Nephron progenitor cell (in vitro differentiated cells): ENCODE results near the gene NUDT19.
"Not testable (repeated sequence)": the region's sequence is repeated elsewhere in the genome, so short reads cannot be mapped to it uniquely, and the experiment has no call there.

Experiments
- DNase-seq: peaks from one replicate; pipeline ENCODE4 v3.0.0; 2021
- H3K27ac Mint-ChIP-seq: 2 replicates; pipeline ENCODE4 v1.8.0; 2021; ENCODE audit warnings: mild to moderate bottlenecking, moderate library complexity, mixed read lengths
- H3K27me3 Mint-ChIP-seq: 2 replicates; pipeline ENCODE4 v1.8.0; 2021; ENCODE audit warnings: mild to moderate bottlenecking, low read depth, mixed read lengths; ENCODE audit not compliant: poor library complexity
- H3K36me3 Mint-ChIP-seq: 2 replicates; pipeline ENCODE4 v1.8.0; 2021; ENCODE audit warnings: low read depth, mixed read lengths
- H3K4me1 Mint-ChIP-seq: 2 replicates; pipeline ENCODE4 v1.8.0; 2021; ENCODE audit warnings: mixed read lengths
- H3K4me3 Mint-ChIP-seq: 2 replicates; pipeline ENCODE4 v1.8.0; 2021; ENCODE audit warnings: mild to moderate bottlenecking, moderate library complexity, mixed read lengths
- H3K9me3 Mint-ChIP-seq: 2 replicates; pipeline ENCODE4 v1.8.0; 2021; ENCODE audit warnings: mild to moderate bottlenecking, moderate library complexity, mixed read lengths
- TF ChIP-seq, protein P1 (sequence below): fragments of 200-600 bp; sonication (generic); IDR thresholded peaks from 2 replicates; pipeline ENCODE4 v1.5.0; 2021; ENCODE audit warnings: antibody characterized with exemption

The NUDT19 gene

DNA sequence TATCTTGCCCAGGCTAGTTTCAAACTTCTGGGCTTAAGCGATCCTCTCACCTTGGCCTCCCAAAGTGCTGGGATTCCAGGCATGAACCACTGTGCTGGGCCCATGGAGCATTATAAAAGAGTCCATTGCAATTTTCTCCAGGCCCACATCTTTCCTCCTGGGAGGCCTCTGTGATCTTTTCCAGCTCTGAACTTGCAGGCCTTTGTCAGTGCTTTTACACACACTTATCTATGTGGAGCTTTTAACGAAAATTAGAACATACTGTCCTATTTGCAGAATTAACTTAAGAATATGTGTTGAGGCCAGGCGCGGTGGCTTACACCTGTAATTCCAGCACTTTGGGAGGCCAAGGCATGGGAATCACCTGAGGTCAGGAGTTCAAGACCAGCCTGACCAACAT, 51.8 kb downstream of the NUDT19 start:
- no peak for DNase-seq
- TF ChIP-seq, protein P1, sequence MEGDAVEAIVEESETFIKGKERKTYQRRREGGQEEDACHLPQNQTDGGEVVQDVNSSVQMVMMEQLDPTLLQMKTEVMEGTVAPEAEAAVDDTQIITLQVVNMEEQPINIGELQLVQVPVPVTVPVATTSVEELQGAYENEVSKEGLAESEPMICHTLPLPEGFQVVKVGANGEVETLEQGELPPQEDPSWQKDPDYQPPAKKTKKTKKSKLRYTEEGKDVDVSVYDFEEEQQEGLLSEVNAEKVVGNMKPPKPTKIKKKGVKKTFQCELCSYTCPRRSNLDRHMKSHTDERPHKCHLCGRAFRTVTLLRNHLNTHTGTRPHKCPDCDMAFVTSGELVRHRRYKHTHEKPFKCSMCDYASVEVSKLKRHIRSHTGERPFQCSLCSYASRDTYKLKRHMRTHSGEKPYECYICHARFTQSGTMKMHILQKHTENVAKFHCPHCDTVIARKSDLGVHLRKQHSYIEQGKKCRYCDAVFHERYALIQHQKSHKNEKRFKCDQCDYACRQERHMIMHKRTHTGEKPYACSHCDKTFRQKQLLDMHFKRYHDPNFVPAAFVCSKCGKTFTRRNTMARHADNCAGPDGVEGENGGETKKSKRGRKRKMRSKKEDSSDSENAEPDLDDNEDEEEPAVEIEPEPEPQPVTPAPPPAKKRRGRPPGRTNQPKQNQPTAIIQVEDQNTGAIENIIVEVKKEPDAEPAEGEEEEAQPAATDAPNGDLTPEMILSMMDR: no peak
- Mint-ChIP-seq H3K27ac (no peak overlapping the region), H3K27me3 (peaks cover 21% of the 10 kb centered on the region), H3K36me3 (no peaks in the 10 kb centered on the region), H3K9me3 (no peaks in the 10 kb centered on the region), H3K4me1 (peaks cover 6% of the 10 kb centered on the region), H3K4me3 (no peak overlapping the region)

DNA sequence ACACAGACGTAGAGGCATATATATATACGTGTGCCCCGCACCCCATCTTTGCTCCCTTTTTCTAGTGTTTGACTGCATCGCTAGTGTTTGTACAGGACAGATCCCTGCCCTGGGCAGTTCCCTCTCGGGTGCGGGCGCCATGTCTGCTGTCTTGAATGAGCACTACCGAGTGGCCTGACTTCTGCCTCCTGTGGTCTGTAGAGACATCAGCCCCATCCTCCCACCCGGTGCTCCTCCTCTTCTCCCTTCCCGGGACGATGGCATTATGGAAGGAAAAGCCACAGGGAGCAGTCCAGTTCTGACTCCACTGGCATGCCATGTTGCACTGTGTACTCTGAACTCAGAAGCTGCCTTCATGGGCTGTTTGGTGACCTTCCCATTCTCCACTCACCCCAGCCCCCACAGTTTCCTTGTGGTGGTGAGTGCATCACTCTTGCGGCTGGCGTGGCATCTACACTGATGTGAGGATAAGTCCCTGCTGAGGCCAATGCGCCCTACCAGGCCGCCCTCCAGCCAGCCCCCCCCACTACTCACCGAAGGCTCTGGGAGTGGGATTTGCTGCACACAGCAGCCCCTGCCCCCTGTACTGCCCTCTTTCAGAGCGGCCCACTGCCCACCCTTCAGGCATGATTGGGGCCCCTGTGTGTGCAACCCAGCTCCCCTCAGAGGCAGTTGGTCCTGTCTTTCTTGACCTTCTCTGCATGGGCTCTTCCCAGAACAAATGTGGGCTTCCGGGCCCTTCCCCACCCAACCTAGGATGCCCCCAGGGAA, 53.1 kb downstream of the NUDT19 start:
- TF ChIP-seq, protein P1: no peak
- no peaks in the 10 kb centered on the region for H3K9me3 Mint-ChIP-seq
- no peaks in the 10 kb centered on the region for H3K36me3 Mint-ChIP-seq
- H3K4me3 Mint-ChIP-seq: no peak overlapping the region
- peaks cover 14% of the 10 kb centered on the region for H3K27me3 Mint-ChIP-seq
- peaks cover 18% of the 10 kb centered on the region for H3K4me1 Mint-ChIP-seq
- no peak for DNase-seq
- no peak overlapping the region for H3K27ac Mint-ChIP-seq

DNA sequence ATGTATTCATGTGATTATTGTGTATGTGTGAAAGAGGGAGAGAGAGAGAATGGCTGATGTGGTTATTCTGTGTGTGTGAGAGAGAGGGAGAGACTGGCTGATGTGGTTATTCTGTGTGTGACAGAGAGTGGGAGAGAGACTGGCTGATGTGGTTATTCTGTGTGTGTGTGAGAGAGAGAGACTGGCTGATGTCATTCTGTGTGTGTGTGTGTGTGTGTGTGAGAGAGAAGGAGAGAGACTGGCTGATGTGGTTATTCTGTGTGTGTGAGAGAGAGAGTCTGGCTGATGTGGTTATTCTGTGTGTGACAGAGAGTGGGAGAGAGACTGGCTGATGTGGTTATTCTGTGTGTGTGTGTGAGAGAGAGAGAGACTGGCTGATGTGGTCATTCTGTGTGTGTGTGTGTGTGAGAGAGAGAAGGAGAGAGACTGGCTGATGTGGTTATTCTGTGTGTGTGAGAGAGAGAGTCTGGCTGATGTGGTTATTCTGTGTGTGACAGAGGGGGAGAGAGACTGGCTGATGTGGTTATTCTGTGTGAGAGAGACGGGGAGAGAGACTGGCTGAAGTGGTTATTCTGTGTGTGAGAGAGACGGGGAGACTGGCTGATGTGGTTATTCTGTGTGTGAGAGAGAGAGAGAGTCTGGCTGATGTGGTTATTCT, 54.1 kb downstream of the NUDT19 start:
- not testable (repeated sequence) for H3K27me3 Mint-ChIP-seq, H3K36me3 Mint-ChIP-seq, H3K9me3 Mint-ChIP-seq, DNase-seq, H3K4me3 Mint-ChIP-seq, H3K27ac Mint-ChIP-seq
- H3K4me1 Mint-ChIP-seq: peaks cover 18% of the 10 kb centered on the region

DNA sequence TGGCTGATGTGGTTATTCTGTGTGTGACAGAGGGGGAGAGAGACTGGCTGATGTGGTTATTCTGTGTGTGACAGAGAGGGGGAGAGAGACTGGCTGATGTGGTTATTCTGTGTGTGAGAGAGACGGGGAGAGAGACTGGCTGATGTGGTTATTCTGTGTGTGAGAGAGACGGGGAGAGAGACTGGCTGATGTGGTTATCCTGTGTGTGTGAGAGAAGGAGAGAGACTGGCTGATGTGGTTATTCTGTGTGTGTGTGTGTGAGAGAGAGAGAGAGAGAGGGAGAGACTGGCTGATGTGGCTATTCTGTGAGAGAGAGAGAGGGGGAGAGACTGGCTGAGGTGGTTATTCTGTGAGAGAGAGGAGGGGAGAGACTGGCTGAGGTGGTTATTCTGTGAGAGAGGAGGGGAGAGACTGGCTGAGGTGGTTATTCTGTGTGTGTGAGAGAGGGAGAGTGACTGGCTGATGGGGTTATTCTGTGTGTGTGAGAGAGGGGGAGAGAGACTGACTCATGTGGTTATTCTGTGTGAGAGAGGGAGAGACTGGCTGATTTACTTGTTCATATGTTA, 55.1 kb downstream of the NUDT19 start:
- not testable (repeated sequence) for H3K4me3 Mint-ChIP-seq, DNase-seq, H3K27ac Mint-ChIP-seq, H3K9me3 Mint-ChIP-seq, H3K27me3 Mint-ChIP-seq, H3K36me3 Mint-ChIP-seq
- peaks cover 18% of the 10 kb centered on the region for H3K4me1 Mint-ChIP-seq

DNA sequence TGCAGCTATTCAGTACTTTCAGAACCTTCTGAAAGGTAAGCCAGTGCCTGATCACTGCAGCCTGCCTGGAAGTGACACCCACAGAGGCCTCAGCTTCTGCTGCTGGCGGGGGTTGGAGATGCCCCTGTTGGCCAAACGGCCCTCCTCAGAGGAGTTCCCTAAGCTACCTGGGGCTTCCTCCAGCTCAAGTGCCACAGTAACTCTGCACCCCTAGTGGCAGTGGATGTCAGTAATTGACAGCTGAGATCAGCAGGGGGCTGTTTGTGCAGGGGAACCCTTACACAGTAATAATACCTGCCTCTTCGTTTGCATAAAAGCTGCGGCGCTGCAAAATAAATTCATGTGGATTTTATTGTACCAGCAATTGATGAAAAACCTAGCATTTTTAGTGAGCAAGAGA, 56.9 kb downstream of the NUDT19 start:
- no peak overlapping the region for H3K27ac Mint-ChIP-seq
- peaks cover 18% of the 10 kb centered on the region for H3K4me1 Mint-ChIP-seq
- no peak for DNase-seq
- H3K36me3 Mint-ChIP-seq: no peaks in the 10 kb centered on the region
- no peak overlapping the region for H3K4me3 Mint-ChIP-seq
- no peaks in the 10 kb centered on the region for H3K27me3 Mint-ChIP-seq
- H3K9me3 Mint-ChIP-seq: no peaks in the 10 kb centered on the region
- TF ChIP-seq, protein P1: peak; percentile 29

DNA sequence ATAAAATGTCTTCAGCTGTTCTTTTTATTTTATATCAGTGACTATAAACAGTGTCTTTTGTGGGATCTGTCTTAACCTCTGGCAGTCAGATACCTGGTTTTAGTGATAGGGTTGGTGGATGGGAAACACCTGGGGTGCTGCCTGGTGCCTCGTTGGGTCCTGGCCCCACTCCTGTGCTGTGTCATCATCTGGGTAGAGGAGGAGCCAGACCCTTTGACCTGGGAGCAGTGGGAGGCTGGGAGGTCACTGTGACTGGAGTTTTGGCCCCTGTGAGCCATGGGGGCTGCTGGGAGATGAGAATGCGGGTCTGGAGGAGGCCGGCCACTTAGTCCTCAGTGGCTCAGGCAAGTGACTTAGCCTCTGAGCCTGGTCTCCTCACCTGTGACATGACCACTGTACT, 57.3 kb downstream of the NUDT19 start:
- Mint-ChIP-seq H3K4me1 (peaks cover 18% of the 10 kb centered on the region), H3K27ac (no peak overlapping the region), H3K4me3 (no peak overlapping the region), H3K27me3 (no peaks in the 10 kb centered on the region), H3K36me3 (no peaks in the 10 kb centered on the region), H3K9me3 (no peaks in the 10 kb centered on the region)
- no peak for DNase-seq
- TF ChIP-seq, protein P1: no peak
